Measurements from ENCODE around the gene BABAM2.

BABAM2 gene

GRCh38 chr2:28193630-28194403, 303.3 kb downstream of the BABAM2 start:
- Histone ChIP-seq H3K4me1 (ENCODE audit: insufficient read depth, low read length) (no peaks in the 10 kb centered on the region), H3K9ac (ENCODE audit: low read length) (no peak overlapping the region), H3K27me3 (ENCODE audit: control insufficient read depth in 1 of 2, insufficient read depth in 2 of 2, low read length in 2 of 2) (no peaks in the 10 kb centered on the region), H3K27ac (ENCODE audit: low read depth, low read length) (no peak overlapping the region), H3K36me3 (ENCODE audit: insufficient read depth, low read length) (no peaks in the 10 kb centered on the region), H3K9me3 (ENCODE audit: low read length) (no peaks in the 10 kb centered on the region), H3K4me3 (ENCODE audit: low read depth in 1 of 2, low read length in 2 of 2) (no peak overlapping the region)

- no peak overlapping the region for H3K4me3 ChIP-seq (ENCODE audit: low read depth in 1 of 2, low read length in 2 of 2)
- no peaks in the 10 kb centered on the region for H3K9me3 ChIP-seq (ENCODE audit: low read length)
- no peaks in the 10 kb centered on the region for H3K27me3 ChIP-seq (ENCODE audit: control insufficient read depth in 1 of 2, insufficient read depth in 2 of 2, low read length in 2 of 2)
- no peaks in the 10 kb centered on the region for H3K36me3 ChIP-seq (ENCODE audit: insufficient read depth, low read length)
- H3K4me1 ChIP-seq (ENCODE audit: insufficient read depth, low read length) = no peaks in the 10 kb centered on the region
- H3K9ac ChIP-seq (ENCODE audit: low read length) = no peak overlapping the region
- no peak overlapping the region for H3K27ac ChIP-seq (ENCODE audit: low read depth, low read length)
Measured at GRCh38 chr2:28199995-28200679, 309.6 kb downstream of the BABAM2 start.

GRCh38 chr2:28201671-28202180, 311.2 kb downstream of the BABAM2 start:
- no peaks in the 10 kb centered on the region for H3K9me3 ChIP-seq (ENCODE audit: low read length)
- no peak overlapping the region for H3K9ac ChIP-seq (ENCODE audit: low read length)
- no peaks in the 10 kb centered on the region for H3K36me3 ChIP-seq (ENCODE audit: insufficient read depth, low read length)
- H3K4me3 ChIP-seq (ENCODE audit: low read depth in 1 of 2, low read length in 2 of 2) = no peak overlapping the region
- no peak overlapping the region for H3K27ac ChIP-seq (ENCODE audit: low read depth, low read length)
- H3K27me3 ChIP-seq (ENCODE audit: control insufficient read depth in 1 of 2, insufficient read depth in 2 of 2, low read length in 2 of 2) = no peaks in the 10 kb centered on the region
- H3K4me1 ChIP-seq (ENCODE audit: insufficient read depth, low read length) = no peaks in the 10 kb centered on the region

- Histone ChIP-seq H3K9ac (ENCODE audit: low read length) (no peak overlapping the region), H3K4me3 (ENCODE audit: low read depth in 1 of 2, low read length in 2 of 2) (no peak overlapping the region), H3K27me3 (ENCODE audit: control insufficient read depth in 1 of 2, insufficient read depth in 2 of 2, low read length in 2 of 2) (no peaks in the 10 kb centered on the region), H3K9me3 (ENCODE audit: low read length) (no peaks in the 10 kb centered on the region), H3K36me3 (ENCODE audit: insufficient read depth, low read length) (no peaks in the 10 kb centered on the region), H3K27ac (ENCODE audit: low read depth, low read length) (no peak overlapping the region), H3K4me1 (ENCODE audit: insufficient read depth, low read length) (no peaks in the 10 kb centered on the region)
Measured at GRCh38 chr2:28202719-28203118, 312.2 kb downstream of the BABAM2 start.

GRCh38 chr2:28206762-28207161, 316.2 kb downstream of the BABAM2 start:
- Histone ChIP-seq H3K4me1 (ENCODE audit: insufficient read depth, low read length) (no peaks in the 10 kb centered on the region), H3K27me3 (ENCODE audit: control insufficient read depth in 1 of 2, insufficient read depth in 2 of 2, low read length in 2 of 2) (no peaks in the 10 kb centered on the region), H3K4me3 (ENCODE audit: low read depth in 1 of 2, low read length in 2 of 2) (no peak overlapping the region), H3K9ac (ENCODE audit: low read length) (no peak overlapping the region), H3K9me3 (ENCODE audit: low read length) (no peaks in the 10 kb centered on the region), H3K27ac (ENCODE audit: low read depth, low read length) (no peak overlapping the region), H3K36me3 (ENCODE audit: insufficient read depth, low read length) (no peaks in the 10 kb centered on the region)

- H3K4me3 ChIP-seq (ENCODE audit: low read depth in 1 of 2, low read length in 2 of 2) = no peak overlapping the region
- H3K36me3 ChIP-seq (ENCODE audit: insufficient read depth, low read length) = no peaks in the 10 kb centered on the region
- H3K4me1 ChIP-seq (ENCODE audit: insufficient read depth, low read length) = no peaks in the 10 kb centered on the region
- H3K9ac ChIP-seq (ENCODE audit: low read length) = no peak overlapping the region
- no peak overlapping the region for H3K27ac ChIP-seq (ENCODE audit: low read depth, low read length)
- no peaks in the 10 kb centered on the region for H3K9me3 ChIP-seq (ENCODE audit: low read length)
- H3K27me3 ChIP-seq (ENCODE audit: control insufficient read depth in 1 of 2, insufficient read depth in 2 of 2, low read length in 2 of 2) = no peaks in the 10 kb centered on the region
Measured at GRCh38 chr2:28209261-28209691, 318.7 kb downstream of the BABAM2 start.

GRCh38 chr2:28209864-28210263, 319.3 kb downstream of the BABAM2 start:
- Histone ChIP-seq H3K4me1 (ENCODE audit: insufficient read depth, low read length) (no peaks in the 10 kb centered on the region), H3K27me3 (ENCODE audit: control insufficient read depth in 1 of 2, insufficient read depth in 2 of 2, low read length in 2 of 2) (no peaks in the 10 kb centered on the region), H3K9me3 (ENCODE audit: low read length) (no peaks in the 10 kb centered on the region), H3K9ac (ENCODE audit: low read length) (no peak overlapping the region), H3K27ac (ENCODE audit: low read depth, low read length) (no peak overlapping the region), H3K4me3 (ENCODE audit: low read depth in 1 of 2, low read length in 2 of 2) (no peak overlapping the region), H3K36me3 (ENCODE audit: insufficient read depth, low read length) (no peaks in the 10 kb centered on the region)

GRCh38 chr2:28210535-28210934, 320.0 kb downstream of the BABAM2 start:
- H3K4me3 ChIP-seq (ENCODE audit: low read depth in 1 of 2, low read length in 2 of 2) = no peak overlapping the region
- no peaks in the 10 kb centered on the region for H3K9me3 ChIP-seq (ENCODE audit: low read length)
- H3K27ac ChIP-seq (ENCODE audit: low read depth, low read length) = no peak overlapping the region

GRCh38 chr2:28216331-28216730, 325.8 kb downstream of the BABAM2 start:
- Histone ChIP-seq H3K27ac (ENCODE audit: low read depth, low read length) (no peak overlapping the region), H3K27me3 (ENCODE audit: control insufficient read depth in 1 of 2, insufficient read depth in 2 of 2, low read length in 2 of 2) (no peaks in the 10 kb centered on the region), H3K9ac (ENCODE audit: low read length) (no peak overlapping the region), H3K4me1 (ENCODE audit: insufficient read depth, low read length) (no peaks in the 10 kb centered on the region), H3K4me3 (ENCODE audit: low read depth in 1 of 2, low read length in 2 of 2) (no peak overlapping the region), H3K9me3 (ENCODE audit: low read length) (no peaks in the 10 kb centered on the region), H3K36me3 (ENCODE audit: insufficient read depth, low read length) (no peaks in the 10 kb centered on the region)

More at GRCh38 chr2:28210535-28210934, 320.0 kb downstream of the BABAM2 start:
- H3K4me1 ChIP-seq (ENCODE audit: insufficient read depth, low read length) = no peaks in the 10 kb centered on the region
- no peaks in the 10 kb centered on the region for H3K36me3 ChIP-seq (ENCODE audit: insufficient read depth, low read length)
- no peaks in the 10 kb centered on the region for H3K27me3 ChIP-seq (ENCODE audit: control insufficient read depth in 1 of 2, insufficient read depth in 2 of 2, low read length in 2 of 2)
- H3K9ac ChIP-seq (ENCODE audit: low read length) = no peak overlapping the region

GRCh38 chr2:28217042-28217740, 326.7 kb downstream of the BABAM2 start:
- Histone ChIP-seq H3K9me3 (ENCODE audit: low read length) (no peaks in the 10 kb centered on the region), H3K4me1 (ENCODE audit: insufficient read depth, low read length) (no peaks in the 10 kb centered on the region), H3K27me3 (ENCODE audit: control insufficient read depth in 1 of 2, insufficient read depth in 2 of 2, low read length in 2 of 2) (no peaks in the 10 kb centered on the region), H3K9ac (ENCODE audit: low read length) (no peak overlapping the region), H3K36me3 (ENCODE audit: insufficient read depth, low read length) (no peaks in the 10 kb centered on the region), H3K4me3 (ENCODE audit: low read depth in 1 of 2, low read length in 2 of 2) (no peak overlapping the region), H3K27ac (ENCODE audit: low read depth, low read length) (no peak overlapping the region)

- Histone ChIP-seq H3K27me3 (ENCODE audit: control insufficient read depth in 1 of 2, insufficient read depth in 2 of 2, low read length in 2 of 2) (no peaks in the 10 kb centered on the region), H3K9ac (ENCODE audit: low read length) (no peak overlapping the region), H3K4me3 (ENCODE audit: low read depth in 1 of 2, low read length in 2 of 2) (no peak overlapping the region), H3K4me1 (ENCODE audit: insufficient read depth, low read length) (no peaks in the 10 kb centered on the region), H3K36me3 (ENCODE audit: insufficient read depth, low read length) (no peaks in the 10 kb centered on the region), H3K27ac (ENCODE audit: low read depth, low read length) (no peak overlapping the region), H3K9me3 (ENCODE audit: low read length) (no peaks in the 10 kb centered on the region)
Measured at GRCh38 chr2:28219138-28219537, 328.6 kb downstream of the BABAM2 start.

Data from muscle layer of colon (tissue), 2 donors.